ENCODE results near the gene PTPRT.

The PTPRT gene

GRCh38 chr20:42549496-42549895 lies 640.2 kb downstream of the PTPRT start:
- no peak for DNase-seq (ENCODE audit: low read depth)

- DNase-seq (ENCODE audit: low read depth), result no peak
Measured at GRCh38 chr20:42544926-42545325, 644.8 kb downstream of the PTPRT start.

GRCh38 chr20:42532831-42533230 lies 656.9 kb downstream of the PTPRT start:
- no peak for DNase-seq (ENCODE audit: low read depth)

DNA sequence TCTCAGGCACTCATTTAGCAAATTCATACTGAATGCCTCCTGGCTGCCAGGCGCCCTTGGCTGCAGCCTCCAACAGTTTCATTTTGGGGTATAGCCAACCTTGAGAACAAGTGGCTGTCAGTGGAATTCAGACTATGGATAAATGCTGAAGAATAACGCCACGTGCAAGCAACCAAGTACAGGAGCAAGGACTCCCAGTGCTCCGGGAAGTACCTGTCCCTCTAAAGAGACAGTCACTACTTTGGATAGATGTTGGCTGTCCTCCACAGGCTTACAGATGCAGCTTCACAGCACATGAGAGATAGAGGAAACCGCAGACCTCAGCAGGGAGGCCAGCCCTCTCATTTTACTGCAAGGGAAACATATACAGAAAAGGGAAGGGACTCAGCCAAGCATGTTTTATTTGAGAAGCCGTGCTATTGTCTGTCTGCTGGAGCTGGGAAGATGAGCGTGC lies 658.2 kb downstream of the PTPRT start:
- DNase-seq (ENCODE audit: low read depth), result no peak

- DNase-seq (ENCODE audit: low read depth), result no peak
Measured at GRCh38 chr20:42530855-42531448, 658.8 kb downstream of the PTPRT start.

- DNase-seq (ENCODE audit: low read depth), result no peak
Measured at GRCh38 chr20:42530191-42530590, 659.5 kb downstream of the PTPRT start.

DNA sequence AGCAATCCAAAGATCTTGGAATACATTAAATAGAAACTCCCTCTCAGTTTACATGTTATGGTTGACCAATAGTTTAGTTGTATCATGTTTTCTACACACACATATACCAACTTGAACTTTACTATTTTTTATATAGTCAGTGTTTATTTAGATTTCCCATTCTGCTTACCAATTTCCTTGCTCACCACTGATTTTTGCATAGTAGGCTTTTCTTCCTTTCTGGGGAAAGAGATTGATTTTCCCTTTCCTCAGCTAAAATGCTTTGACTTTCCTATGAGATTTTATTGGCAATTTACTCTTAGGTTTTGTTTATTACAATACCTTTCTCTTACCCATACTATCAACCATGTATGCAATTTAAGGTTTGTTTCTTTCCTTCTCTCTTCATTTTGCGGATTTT lies 665.6 kb downstream of the PTPRT start:
- no peak for DNase-seq (ENCODE audit: low read depth)

DNA sequence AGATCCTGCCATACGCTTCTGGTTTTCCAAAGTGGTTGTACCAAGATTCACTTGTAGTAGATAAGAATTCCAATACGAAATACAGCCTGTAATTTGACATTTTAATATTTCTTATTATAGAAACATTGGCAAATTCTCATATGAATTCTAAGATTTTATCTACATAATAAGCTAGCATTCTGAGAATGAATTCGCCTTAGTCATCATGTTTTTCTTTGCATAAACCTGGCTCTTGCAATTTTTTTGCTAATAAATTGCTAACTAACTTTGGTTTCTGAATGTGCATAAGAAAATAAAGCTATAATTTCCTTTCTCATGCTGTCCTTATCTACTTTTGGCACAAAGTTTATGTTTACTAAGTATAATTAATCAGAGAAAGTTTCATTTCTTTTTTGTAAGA lies 673.0 kb downstream of the PTPRT start:
- DNase-seq (ENCODE audit: low read depth), result no peak

DNA sequence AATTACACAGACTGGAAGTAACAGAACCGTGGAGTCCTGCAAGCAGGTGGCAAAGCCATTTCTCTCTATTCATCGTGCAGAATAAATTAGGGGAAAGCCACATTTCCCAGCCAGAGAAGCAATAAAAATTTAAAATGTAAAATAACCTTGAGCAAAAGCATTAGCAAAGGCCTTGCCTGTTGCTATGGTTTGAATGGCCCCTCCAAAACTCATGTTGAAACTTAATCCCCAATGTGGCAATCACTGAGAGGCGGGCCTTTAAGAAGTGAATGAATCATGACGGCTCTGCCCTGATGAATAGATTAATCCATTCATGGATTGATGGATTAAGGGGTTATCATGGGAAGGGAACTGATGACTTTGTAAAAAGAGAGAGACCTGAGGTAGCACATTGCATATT lies 679.0 kb downstream of the PTPRT start:
- no peak for DNase-seq (ENCODE audit: low read depth)

GRCh38 chr20:42507874-42508273 lies 681.8 kb downstream of the PTPRT start:
- no peak for DNase-seq (ENCODE audit: low read depth)

GRCh38 chr20:42506397-42506796 lies 683.3 kb downstream of the PTPRT start:
- no peak for DNase-seq (ENCODE audit: low read depth)

DNA sequence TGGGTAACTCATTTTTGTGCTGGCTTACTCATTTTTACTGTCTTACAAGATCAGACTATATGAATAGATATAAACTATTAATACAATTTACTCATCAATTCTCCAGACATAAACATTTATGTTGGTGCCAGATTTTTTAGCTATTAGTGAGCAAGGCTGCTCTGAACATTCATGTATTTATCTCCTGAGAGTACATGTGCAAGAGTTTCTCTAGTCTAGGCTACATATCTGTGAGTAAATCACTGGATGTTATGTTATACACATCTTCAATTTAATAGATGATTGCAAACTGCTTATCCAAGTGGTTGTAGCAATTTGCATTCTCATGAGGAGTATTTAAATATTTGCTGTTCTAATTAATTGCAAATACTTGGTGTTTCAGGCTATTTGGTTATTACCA lies 687.1 kb downstream of the PTPRT start:
- DNase-seq (ENCODE audit: low read depth), result no peak

- DNase-seq (ENCODE audit: low read depth), result no peak
Measured at GRCh38 chr20:42496595-42496994, 693.1 kb downstream of the PTPRT start.

- no peak for DNase-seq (ENCODE audit: low read depth)
Measured at GRCh38 chr20:42494290-42494689, 695.4 kb downstream of the PTPRT start.

DNA sequence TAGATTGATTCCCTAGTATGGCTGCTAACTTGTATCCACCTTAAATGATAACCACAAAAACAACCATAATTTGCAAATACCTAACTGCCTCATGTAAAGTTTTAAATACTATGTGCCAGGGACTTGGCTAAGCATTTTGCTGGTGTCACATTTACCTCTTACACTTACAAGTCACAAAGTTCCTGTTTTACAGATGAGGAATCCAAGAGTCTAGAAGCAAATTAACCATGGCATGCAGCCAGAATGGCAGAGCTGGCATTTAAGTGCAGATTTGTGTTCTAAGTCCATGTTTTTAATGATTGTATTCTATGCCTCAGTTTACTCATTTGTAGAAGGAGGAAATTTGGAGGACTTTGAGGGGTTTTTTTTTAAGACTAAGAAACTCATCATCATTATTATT lies 696.7 kb downstream of the PTPRT start:
- no peak for DNase-seq (ENCODE audit: low read depth)

GRCh38 chr20:42492290-42492689 lies 697.4 kb downstream of the PTPRT start:
- DNase-seq (ENCODE audit: low read depth), result no peak

- DNase-seq (ENCODE audit: low read depth), result no peak
Measured at GRCh38 chr20:42485556-42485955, 704.1 kb downstream of the PTPRT start.

DNA sequence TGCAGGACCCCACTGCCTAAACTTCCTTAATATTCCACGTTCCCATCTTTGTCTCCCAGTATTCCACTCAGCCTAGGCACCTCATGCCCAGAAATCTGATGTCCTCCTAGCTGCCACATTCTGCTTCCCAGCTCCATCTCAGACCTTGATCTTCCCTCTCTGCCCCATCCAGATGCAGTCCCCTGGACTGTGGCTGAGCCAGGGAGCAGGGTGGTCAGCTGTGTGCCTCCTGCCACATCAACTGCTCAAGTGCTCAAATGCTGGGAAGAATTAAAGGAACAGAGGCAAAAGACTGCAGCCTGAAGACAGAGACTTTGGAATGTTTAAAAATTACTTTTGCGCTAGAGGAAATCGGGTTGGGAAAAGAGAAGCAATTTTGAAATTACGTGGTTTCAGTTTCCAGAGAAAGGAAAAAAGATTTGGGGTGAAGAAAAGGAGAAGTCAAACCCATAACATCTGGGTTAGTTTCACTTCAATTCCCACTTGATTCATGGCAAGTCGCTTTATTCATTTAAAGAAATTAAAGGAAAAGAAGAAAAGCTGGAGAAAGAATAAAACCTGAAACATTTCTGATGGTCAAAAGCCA lies 704.8 kb downstream of the PTPRT start:
- no peak for DNase-seq (ENCODE audit: low read depth)

DNA sequence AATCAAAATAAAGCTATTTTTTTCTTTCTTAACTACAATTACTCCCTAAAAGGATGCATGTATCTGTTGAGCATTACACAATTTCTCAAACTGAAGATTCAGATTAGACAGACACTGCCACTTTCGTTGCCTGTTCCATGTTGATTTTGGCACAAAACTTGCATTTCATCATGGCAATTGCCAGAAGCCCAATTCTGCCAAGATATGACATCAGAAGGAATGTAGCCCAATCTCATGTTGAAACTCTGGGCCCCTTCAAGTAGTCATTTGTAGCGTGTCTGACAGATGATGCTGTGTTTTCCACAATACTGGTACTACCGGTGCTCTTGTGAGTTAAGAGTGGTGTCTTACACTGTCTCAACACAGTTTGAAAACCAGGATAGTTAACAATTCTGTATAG lies 705.4 kb downstream of the PTPRT start:
- DNase-seq (ENCODE audit: low read depth), result no peak

DNA sequence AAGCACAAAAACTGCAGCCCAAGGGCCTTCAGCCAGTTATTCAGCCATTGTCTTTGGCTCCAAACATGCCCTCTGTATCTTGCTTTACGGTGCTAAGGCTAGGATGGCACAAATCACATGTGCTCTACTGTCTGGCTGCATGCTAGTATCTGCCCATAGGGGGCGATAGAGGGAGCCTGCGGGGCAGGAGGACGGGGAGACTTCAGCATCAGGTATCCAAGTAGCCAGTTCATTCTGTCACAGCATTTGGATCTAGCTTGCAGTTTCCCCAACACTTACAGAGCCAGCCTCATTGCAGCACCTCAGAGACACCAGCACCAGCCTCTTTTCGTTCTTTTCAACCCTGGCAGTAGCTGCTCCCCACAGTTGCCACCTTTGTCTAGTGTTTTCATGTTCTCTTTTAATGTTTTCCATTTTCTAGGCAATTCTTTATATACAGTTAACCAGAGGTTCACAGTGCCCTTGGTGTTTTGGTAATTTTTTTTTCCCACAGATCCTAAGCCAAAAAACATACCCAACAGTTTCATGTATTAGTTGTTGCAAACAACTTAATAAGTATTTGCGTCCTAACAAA lies 705.9 kb downstream of the PTPRT start:
- DNase-seq (ENCODE audit: low read depth), result no peak

GRCh38 chr20:42482808-42483207 lies 706.9 kb downstream of the PTPRT start:
- no peak for DNase-seq (ENCODE audit: low read depth)

GRCh38 chr20:42475773-42476172 lies 713.9 kb downstream of the PTPRT start:
- no peak for DNase-seq (ENCODE audit: low read depth)

DNA sequence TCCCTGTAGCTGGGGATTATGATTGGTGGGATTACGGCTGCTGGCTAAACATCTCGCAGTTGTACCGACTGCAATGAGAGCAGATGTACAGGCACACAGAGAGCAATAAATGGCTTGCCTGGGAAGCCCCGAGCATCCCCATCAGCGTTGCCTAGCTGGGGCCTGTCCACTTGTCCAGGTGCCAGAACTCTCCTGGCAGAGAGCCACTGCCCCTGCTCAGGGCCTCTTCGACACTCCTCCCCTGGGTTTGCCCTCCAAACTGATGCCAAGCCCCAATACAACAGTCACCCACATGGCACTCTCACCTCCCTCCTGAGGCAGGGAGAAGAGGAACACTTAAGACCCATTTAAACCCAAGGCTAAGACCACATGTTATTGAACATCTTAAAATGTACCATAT lies 715.1 kb downstream of the PTPRT start:
- DNase-seq (ENCODE audit: low read depth), result no peak

GRCh38 chr20:42472198-42472597 lies 717.5 kb downstream of the PTPRT start:
- no peak for DNase-seq (ENCODE audit: low read depth)
